CD4-positive, alpha-beta T cell treated with Interleukin-21 for 1 hour (primary cell): ENCODE measurements around the gene TOMT.
"Not testable (repeated sequence)": the region's sequence is repeated elsewhere in the genome, so short reads cannot be mapped to it uniquely, and the experiment has no call there.

ENCODE experiments used
- DNase-seq: peaks from one replicate; pipeline ENCODE4 v3.0.0-alpha.2; 2020

Gene TOMT

DNA sequence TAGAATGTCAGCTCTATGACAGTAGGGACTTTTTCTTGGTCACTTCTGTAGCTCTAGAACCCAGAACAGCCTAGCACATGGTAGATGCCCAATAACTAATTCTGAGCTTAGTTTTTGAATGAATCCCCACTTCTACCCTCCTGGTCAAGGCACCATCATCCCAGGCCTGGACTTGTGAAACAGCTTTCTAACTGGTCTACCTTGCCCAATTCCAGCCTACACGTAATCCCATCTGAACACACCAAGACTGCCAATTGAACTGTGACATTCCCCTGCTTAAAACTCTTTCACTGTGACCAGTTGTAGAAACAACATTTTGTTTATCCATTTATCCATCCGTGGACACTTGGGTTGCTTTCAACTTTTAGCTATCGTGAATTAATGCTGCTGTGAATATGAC lies 23.7 kb downstream of the TOMT start:
- DNase-seq = no peak

DNA sequence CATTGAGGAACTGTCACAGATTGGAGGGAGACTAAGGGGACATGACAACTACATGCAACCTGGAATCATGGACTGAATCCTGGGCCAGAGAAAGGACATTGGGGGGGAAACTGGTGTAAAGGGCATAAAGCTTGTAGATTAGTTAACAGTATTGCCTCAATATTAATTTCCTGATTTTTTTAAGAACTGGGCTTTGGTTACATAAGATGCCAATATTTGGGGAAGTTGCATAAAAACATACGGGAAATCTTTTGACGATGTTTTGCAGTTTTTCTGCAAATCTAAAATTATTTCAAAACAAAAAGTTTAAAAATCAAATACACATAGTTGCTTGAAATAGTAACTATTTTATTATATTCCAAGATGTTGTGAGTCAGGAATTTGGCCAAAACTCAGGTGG lies 26.9 kb downstream of the TOMT start:
- DNase-seq = no peak

DNA sequence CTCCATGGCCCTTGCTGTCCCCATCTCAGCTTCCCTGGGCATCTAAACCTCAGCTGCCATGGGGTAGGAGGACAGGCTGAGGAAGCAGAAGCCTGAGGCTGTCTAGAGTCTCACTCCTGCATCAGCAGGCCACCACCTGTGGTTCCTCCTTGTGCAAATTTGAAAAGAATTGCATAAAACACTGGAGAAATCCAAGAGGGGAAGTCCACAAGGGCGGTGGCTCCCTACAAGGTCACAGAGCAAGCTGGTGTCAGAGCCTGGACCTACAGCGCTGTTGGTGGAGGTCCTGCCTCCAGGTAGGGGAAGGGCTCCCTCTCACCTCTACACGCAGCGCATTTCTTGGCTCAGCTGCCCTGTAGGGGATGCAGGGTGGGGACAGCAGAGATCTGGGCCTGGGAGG lies 29.7 kb downstream of the TOMT start, which contains the start of gene FOLR3:
Gene FOLR3, plus strand, starts transcription at position 253 of the 400 bp plus-strand sequence. CDS start 228 bp downstream, outside the sequence.
- DNase-seq = not testable (repeated sequence)

DNA sequence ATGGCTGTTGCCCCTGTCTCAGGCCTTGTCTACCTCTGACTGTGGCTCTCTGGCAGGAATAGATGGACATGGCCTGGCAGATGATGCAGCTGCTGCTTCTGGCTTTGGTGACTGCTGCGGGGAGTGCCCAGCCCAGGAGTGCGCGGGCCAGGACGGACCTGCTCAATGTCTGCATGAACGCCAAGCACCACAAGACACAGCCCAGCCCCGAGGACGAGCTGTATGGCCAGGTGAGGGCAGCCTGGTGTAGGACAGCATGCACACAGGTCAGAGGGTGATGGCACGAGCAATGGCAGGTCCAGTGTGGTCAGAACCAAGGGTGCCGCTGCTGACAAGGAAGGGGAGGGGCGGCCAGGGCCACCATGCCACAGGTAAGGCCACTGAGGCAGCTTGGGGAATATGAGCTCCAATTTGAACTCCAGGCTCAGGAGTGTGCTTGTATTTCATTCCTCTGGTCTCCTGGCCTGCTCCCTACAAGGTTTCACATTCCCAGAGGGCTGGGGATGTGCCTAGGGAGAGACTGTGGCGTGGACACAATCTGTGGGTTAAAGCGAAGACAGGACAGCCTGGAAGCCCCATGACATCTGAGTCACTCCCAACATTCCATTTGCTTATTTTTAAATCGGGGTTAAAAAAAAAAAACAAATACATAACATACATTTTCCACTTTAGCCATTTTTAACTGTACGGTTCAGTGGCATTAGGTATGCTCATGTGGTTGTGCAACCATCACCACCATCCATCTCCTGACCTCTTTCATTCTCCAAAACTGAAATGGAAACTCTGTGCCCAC lies 30.4 kb downstream of the TOMT start:
- no peak for DNase-seq

DNA sequence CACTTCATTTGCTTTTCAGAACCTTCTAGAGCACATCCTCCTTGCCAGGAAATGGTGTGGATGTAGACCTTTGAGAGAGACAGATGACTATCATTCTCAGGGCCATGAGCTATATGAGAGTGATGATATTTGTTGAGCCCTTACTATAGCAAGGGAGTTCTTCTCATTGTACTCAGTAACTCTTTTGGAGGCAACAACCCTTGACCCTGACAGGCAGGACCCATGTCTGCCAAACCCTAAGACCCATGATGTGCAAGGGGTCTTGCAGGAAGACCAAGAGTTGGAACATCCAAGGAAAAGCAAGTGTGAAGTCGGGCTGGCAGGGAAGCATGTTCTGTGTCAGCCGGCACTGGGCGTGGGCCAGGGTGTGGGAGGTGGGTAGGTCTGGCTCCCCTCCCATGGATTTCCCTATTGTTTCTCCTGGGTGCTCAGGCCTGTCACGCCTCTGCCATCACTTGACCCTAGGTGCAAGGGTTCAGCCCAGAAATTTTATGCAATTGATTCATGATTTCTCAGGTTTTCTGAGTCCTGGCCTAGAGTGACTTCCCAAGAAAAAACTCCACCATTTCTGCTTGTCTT lies 31.0 kb downstream of the TOMT start:
- DNase-seq = no peak

DNA sequence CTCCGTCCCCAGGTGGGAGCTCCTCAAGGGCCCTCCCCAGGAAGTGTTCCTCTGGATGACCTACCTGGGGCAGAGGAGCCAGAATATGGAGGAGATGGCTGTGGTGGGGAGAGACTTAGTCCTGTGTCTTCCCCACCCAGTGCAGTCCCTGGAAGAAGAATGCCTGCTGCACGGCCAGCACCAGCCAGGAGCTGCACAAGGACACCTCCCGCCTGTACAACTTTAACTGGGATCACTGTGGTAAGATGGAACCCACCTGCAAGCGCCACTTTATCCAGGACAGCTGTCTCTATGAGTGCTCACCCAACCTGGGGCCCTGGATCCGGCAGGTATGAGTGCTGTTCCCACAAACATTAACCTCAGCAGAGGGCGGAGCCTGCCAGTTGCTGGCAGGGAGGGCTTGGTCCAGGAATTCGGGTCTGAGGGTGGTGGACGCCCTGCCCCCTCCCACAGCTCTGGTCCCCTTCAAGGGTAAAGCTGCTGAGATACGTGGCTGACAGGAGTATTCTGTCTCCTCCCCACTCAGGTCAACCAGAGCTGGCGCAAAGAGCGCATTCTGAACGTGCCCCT lies 33.2 kb downstream of the TOMT start:
- DNase-seq = no peak

DNA sequence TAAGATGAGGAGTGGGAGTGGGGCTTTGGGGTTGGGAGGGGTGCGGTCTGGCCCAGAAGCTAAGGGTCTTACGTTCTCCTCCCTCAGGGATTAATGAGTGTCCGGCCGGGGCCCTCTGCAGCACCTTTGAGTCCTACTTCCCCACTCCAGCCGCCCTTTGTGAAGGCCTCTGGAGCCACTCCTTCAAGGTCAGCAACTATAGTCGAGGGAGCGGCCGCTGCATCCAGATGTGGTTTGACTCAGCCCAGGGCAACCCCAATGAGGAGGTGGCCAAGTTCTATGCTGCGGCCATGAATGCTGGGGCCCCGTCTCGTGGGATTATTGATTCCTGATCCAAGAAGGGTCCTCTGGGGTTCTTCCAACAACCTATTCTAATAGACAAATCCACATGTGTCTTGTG lies 33.8 kb downstream of the TOMT start:
- no peak for DNase-seq

DNA sequence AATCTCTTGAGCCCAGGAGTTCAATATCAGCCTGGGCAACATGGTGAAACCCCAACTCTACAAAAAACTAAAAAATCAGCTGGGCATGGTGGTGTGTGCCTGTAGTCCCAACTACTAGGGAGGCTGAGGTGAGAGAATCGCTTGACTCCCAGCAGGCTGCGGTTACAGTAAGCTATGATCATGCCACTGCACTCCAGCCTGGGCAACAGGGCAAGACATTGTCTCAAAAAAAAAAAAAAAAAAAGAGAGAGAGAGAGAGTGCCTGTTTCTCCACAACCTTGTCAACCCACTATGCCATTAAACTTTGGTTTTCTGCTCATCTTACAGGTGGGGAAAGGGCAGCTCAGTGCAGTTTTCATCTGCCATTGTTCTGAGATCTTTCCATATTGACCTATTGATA lies 34.9 kb downstream of the TOMT start:
- no peak for DNase-seq

DNA sequence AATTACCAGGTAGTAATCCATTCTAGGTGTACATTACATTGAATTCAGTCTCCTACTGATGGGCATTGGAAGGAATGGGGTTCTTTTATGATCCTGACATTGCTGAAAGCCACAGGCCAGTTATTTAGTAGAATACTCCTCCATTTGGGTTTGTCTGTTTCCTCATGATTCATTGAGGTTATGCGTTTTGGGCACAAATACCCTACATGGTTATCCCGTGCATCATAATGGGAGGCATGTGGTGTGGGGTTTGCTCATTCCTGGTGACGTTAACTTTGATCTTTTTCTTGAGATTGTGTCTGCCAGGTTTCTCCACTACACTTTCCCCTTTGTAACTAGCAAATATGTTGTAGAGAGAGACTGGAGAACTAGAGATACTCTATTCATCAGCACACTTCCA lies 35.3 kb downstream of the TOMT start:
- DNase-seq = no peak

DNA sequence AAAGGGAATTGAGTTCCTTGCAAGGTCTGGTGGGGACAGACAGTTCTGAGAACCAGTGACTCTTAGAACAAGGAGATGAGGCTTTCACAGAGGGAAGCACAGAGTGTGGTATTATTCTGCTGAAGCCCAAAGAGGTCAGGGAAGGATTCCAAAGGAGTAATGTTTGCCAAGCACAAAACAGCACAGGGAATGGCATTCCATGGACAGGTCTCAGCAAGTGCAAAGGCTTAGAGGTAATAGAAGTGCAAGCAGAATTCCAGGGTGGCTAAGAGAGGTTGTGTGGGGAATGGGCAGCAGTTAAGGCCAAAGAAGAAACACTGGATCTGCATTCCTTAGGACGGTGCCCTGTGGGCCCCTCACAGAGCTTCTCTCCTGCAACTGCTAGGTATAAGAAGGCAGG lies 36.4 kb downstream of the TOMT start:
- DNase-seq = not testable (repeated sequence)

DNA sequence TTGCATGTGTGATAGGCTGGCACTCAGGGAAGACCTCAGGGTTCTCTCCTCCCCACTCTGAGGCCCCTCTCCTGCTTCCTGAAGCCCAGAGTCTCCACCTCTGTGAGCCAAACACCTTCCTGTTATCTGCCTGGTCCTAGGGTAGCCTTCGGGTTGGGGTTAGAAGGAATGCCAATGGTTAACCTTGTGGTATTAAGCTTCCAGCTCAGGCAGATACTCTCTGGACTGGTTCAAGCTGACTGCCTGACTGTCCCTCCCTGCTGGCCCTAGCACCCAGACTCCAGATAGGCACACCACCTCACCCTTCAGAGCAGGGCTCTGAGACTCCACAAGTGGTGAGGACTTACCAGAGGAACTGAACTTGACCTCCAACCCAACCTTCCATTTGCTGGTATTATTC lies 36.8 kb downstream of the TOMT start:
- DNase-seq = not testable (repeated sequence)

DNA sequence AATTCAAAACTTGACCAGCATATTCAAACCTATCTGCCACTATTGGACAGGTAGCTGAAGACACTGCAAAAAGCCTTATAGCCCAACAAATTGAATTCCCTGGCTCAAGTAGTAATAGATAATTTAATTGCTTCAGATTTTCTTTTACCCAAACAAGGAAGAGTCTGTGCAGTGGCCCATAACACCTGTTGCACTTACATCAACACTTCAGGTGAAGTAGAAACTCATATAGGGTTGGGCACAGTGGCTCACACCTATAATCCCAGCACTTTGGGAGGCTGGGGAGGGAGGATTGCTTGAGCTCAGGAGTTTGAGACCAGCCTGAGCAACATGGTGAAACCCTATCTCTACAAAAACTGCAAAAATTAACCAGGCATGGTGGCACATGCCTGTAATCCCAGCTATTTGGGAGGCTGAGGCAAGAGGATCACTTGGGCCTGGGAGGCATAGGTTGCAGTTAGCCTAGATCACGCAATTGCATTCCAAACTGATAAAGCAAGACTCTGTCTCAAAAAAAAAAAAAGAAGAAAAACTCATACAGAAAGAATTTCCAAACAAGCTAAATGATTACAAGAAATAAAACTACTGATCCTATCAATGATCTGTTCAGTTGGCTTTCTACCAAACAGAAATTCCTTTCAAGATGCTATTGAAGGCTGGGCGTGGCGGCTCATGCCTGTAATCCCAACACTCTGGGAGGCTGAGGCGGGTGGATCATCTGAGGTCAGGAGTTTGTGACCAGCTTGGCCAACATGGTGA lies 39.3 kb downstream of the TOMT start:
- no peak for DNase-seq

DNA sequence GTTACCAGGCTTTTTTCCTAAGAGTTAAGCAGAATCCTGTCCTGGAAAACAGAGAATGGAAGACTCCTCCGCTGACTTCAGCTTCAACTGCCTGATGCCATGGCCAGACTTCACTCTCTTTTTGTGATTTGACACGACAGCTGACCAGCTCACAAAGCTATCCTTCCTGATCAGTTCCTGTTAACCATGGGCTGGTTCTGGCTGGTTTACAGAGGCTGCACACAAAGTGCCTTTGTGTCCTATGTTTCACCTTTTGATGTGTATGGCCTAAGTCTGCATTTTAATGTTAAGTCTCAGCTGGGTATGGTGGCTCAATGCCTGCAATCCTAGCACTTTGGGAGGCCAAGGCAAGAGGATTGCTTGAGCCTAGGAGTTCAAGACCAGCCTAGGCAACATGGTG lies 40.9 kb downstream of the TOMT start:
- no peak for DNase-seq

DNA sequence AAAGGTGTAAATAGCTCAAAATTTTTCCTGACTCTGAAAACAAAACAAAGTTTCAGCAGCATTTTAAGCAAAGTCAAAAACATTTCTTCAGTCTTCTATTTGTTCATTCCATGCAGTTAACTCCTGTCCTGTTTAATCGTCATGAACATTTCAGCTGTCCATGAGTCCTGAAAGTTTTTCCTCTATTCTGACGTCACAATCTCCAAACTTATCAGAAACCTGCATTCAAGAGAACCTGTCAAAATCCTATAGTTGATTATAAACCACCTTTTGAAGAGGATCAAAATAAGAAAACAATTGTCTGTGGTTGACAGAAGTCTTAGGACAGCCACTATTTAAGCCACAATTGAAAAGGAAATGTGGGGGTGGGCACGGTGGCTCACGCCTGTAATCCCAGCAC lies 45.2 kb downstream of the TOMT start:
- DNase-seq = no peak

DNA sequence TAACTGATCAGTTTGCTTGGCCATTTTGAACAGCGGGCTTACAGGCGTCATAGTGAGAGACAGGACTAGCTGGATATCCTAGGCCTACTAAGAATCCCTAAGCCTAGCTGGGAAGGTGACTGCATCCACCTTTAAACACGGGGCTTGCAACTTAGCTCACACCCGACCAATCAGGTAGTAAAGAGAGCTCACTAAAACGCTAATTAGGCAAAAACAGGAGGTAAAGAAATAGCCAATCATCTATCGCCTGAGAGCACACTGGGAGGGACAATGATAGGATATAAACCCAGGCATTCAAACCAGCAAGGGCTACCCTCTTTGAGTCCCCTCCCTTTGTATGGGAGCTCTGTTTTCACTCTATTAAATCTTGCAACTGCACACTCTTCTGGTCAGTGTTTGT lies 48.1 kb downstream of the TOMT start:
- DNase-seq = not testable (repeated sequence)

DNA sequence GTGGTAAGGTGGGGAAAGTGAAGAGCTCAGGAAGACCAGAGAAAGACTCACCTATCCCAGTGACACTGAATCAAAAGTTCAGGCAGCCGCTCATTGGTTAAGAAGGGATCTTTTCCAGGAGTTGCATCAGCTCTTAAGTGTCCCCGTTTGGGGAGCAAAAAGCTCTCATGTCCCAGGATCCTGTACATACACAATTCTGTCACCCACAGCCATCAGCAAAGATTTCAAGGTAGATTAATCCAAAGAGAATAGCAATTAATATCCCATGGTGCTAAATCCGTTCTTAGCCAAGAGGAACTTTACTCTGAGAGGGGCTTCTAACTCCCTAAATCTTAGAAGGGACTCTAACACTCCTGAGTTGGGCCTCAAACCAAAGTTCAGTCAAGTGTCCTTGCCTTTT lies 49.1 kb downstream of the TOMT start:
- DNase-seq = no peak

DNA sequence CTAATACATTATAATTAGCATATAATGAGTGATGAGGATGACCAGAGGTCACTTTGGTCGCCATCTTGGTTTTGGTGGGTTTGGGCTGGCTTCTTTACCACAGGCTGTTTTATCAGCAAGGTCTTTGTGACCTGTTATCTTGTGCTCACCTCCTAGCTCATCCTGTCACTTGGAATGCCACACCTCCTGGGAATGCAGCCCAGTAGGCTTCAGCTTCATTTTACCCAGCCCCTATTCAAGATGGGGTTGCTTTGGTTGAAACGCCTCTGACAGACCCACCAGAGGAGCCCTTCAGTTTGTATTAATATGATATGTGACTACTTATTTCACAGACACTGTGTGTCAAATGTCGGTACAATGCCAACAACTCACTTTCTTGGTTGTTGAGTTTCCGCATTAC lies 50.0 kb downstream of the TOMT start:
- DNase-seq = no peak

DNA sequence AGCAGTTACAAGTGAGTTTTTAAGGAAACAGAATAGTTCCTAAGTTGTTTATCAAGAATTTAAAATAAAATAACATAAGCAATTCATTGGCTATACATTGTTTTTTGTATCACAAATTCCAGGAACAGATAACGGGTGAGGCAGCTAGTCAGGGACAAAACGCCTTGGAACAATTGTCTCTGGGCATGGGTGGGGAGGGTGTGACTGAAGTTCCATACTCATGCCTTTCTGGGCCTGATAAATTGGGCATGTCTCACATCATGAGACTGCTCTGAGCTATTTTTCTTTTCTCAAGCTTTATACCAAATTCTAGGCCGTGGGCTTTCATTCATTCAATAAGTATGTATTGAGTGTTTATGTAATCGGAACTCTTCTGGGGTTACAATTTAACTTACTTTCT lies 51.4 kb downstream of the TOMT start:
- DNase-seq = no peak
